Measurements from ENCODE around the gene SDC1.

DNA sequence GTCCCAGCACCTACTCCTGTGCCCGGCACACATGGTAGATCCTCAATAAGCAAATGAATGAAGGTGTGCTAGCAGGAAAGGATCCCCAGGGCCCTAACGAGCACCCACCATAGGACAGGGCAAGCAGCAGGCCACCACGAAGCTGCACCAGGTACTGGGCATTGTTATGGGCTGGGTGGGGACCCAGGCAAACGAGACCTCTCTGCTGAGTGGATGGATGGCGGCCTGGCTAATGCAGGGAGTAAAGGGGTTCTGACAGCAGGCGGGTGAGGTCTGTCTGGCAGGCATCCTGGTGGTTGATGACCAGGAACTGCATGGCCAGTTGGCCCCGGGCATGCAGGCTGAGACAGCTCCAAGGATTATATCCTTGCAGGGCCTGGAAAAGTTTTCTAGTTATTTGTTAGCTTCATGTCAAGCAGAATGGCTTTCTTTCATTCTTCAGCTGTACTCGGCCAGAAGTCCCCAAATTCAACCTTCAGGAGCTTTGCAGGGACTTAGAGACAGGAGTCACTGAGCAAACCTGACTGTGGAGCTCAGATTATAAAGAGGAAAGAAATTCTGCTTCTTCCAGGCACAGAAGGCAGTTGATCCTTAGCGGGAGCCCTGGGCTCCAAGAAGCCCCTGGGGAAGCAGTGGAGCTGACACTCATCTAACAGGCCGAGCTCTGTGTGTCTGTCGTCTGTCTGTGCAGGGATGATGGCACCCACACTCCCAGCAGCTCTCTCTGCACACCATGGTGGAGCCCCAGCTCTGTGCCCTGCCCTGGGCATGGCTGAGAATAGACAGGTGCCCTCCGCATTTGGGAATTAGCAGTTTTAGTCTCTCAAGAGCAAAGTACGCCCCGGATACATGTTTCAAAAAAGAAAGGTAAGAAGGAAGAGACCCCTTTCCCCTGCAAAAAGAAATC is 51.2 kb downstream of the SDC1 start:
- TF ChIP-seq, protein P1, sequence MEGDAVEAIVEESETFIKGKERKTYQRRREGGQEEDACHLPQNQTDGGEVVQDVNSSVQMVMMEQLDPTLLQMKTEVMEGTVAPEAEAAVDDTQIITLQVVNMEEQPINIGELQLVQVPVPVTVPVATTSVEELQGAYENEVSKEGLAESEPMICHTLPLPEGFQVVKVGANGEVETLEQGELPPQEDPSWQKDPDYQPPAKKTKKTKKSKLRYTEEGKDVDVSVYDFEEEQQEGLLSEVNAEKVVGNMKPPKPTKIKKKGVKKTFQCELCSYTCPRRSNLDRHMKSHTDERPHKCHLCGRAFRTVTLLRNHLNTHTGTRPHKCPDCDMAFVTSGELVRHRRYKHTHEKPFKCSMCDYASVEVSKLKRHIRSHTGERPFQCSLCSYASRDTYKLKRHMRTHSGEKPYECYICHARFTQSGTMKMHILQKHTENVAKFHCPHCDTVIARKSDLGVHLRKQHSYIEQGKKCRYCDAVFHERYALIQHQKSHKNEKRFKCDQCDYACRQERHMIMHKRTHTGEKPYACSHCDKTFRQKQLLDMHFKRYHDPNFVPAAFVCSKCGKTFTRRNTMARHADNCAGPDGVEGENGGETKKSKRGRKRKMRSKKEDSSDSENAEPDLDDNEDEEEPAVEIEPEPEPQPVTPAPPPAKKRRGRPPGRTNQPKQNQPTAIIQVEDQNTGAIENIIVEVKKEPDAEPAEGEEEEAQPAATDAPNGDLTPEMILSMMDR (IDR thresholded peaks at IDR 0.05): no peak
- no peak for TF ChIP-seq POLR2AphosphoS5 (IDR thresholded peaks at IDR 0.05)
- TF ChIP-seq EP300 (IDR thresholded peaks at IDR 0.05): no peak
- no peak for TF ChIP-seq POLR2A (IDR thresholded peaks at IDR 0.05)
